RKO (cell line): ENCODE measurements around the gene ALK.

ENCODE experiments used
- DNase-seq: peaks from one replicate; pipeline ENCODE4 v3.0.0-alpha.2; 2016; ENCODE audit warnings: low spot score

Gene ALK

GRCh38 chr2:29155578-29155977, 765.8 kb downstream of the ALK start:
- no peak for DNase-seq

DNA sequence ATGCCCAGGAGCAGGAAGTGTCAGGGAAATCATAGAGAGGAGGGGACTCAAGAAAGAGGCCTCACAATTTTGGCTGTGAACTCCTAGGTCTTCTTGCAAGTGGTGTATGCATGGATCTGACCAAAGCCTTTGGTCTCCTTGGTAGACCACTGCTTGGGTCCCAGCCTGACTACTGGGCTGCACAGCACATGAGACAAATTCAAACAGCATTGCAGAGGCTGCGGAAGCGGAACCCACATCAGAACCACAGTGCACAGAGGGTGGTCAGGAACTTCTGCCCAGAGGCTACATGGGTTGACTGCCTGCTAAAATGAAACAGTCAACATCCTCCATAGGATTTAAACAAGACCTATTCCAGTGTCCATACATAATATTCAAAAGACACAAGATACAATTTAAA, 766.8 kb downstream of the ALK start:
- DNase-seq: no peak

GRCh38 chr2:29147963-29148362, 773.4 kb downstream of the ALK start:
- DNase-seq: no peak

DNA sequence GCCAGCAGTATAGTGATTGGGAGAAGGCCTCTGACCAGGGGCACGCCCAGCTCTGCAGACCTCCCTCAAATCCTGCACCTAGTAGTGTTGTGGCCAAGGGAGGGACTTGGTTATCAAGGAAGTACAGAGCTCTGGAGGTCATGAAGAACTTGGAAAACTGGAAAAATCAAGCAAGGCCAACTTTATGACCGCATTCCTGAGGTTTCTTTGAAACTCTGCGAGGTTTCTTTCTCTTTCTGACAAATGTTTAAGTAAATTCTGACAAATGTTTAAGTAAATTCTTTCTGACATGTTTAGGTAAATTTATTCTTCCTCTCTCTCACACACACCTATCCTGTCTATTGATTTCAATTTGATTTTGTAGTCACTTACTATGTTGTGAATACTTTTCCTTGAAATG, 775.2 kb downstream of the ALK start:
- DNase-seq: no peak

- no peak for DNase-seq
Observed at GRCh38 chr2:29143657-29144056, 777.7 kb downstream of the ALK start.
